Heart left ventricle (tissue), 16 donors: Measurements from ENCODE around the gene GSTM3. TPM values are rescaled to one million over a fixed set of nuclear protein-coding genes. Genes with fewer than 3 reads are reported as not detected.
"Not testable (repeated sequence)": the region's sequence is repeated elsewhere in the genome, so short reads cannot be mapped to it uniquely, and the experiment has no call there.

Experiments used
- ATAC-seq, 4 donors: fragments of 200-7000 bp; cut with Tn5 transposase; one replicate each; pipeline ENCODE4 v1.9.1; 2020 to 2022; ENCODE audit warnings: moderate library complexity in 4 of 4, mild to moderate bottlenecking in 3 of 4, moderate number of reproducible peaks in 1 of 4
- DNase-seq, 5 donors: peaks; one replicate each; pipeline ENCODE4 v3.0.0-alpha.2; 2020
- H3K27ac ChIP-seq, 12 donors: fragments of 200-600 bp; sonication (generic) in 4 of 12; one replicate each; pipeline versions ENCODE4 v1.5.0 to v1.8.0; 2016 to 2022; ENCODE audit warnings: mild to moderate bottlenecking in 2 of 12
- H3K27me3 ChIP-seq, 9 donors: fragments of 200-600 bp; sonication (generic) in 2 of 9; one replicate each; pipeline versions ENCODE4 v1.5.1 to v1.8.0; 2016 to 2022; ENCODE audit warnings: mild to moderate bottlenecking in 3 of 9
- H3K36me3 ChIP-seq, 9 donors: fragments of 200-600 bp; sonication (generic) in 2 of 9; one replicate each; pipeline versions ENCODE4 v1.5.0 to v1.8.0; 2018 to 2022; ENCODE audit warnings: mild to moderate bottlenecking in 2 of 9
- H3K4me1 ChIP-seq, 12 donors: fragments of 200-600 bp; sonication (generic) in 4 of 12; one replicate each; pipeline versions ENCODE4 v1.5.0 to v1.8.0; 2016 to 2022; ENCODE audit warnings: mild to moderate bottlenecking in 3 of 12
- H3K4me3 ChIP-seq, 12 donors: fragments of 200-600 bp; sonication (generic) in 4 of 12; one replicate each; pipeline versions ENCODE4 v1.5.0 to v1.8.0; 2017 to 2022; ENCODE audit warnings: mild to moderate bottlenecking in 9 of 12, moderate library complexity in 4 of 12
- H3K9me3 ChIP-seq, 12 donors: fragments of 200-600 bp; sonication (generic) in 4 of 12; one replicate each; pipeline versions ENCODE4 v1.5.0 to v1.8.0; 2016 to 2022; ENCODE audit warnings: mild to moderate bottlenecking in 1 of 12
- POLR2A ChIP-seq, 2 donors: fragments of 450-650 bp; IDR thresholded peaks; one replicate each; pipeline ENCODE4 v1.6.1; 2017; ENCODE audit warnings: antibody characterized with exemption in 2 of 2, mild to moderate bottlenecking in 2 of 2, moderate library complexity in 2 of 2
- WGBS, 4 donors: extraction: QIAGEN DNeasy Blood & Tissue Kit in 2 of 4; methylation state at CpG; one replicate each; pipeline versions ENCODE4 v1.1.5 to v1.1.7; 2013 to 2018; 5-methylcytosine and 5-hydroxymethylcytosine counted together
- intact Hi-C, 10 donors: fragments of 100-400 bp; cut with DNase I; formaldehyde crosslinking; loops; one replicate each; pipeline versions ENCODE4 v1.11.1 to v1.14.2; 2022
- polyA plus RNA-seq, 2 donors: library from polyadenylated mRNA; stranded (reverse); fragments of 200-250 nt; gene quantifications; one replicate each; pipeline ENCODE4 v1.2.3, GENCODE V29; 2013
- total RNA-seq, 9 donors: library from RNA; depleted of rRNA in 2 of 9; stranded (reverse); fragments of >200 nt in 2 of 9; fragmentation: NEBNext Ultra II Directional in 3 of 9; extraction: Animal tissue kit (Norgen Biotek cat#: 25700) in 3 of 9; gene quantifications; one replicate each; pipeline versions ENCODE4 v1.1.0 to v1.2.4, GENCODE V29; 2016 to 2023
- TF ChIP-seq, protein P1 (sequence below), 12 donors: fragments of 200-600 bp; sonication (generic) in 4 of 12; IDR thresholded peaks; one replicate each; pipeline versions ENCODE4 v1.5.0 to v1.8.0; 2018 to 2022; ENCODE audit warnings: antibody characterized with exemption in 12 of 12, mild to moderate bottlenecking in 5 of 12
- donor health status: ischemic (EF 13 %, LVEDD 7.1; RV severe dilation, severe dysfunction).
- donor health status: healthy with polysubstance abuse.
- donor health status: DM: no; HTN: yes; CAD: no.
- donor health status: DM: no; HTN: no; CAD: no.
- donor health status: ischemic (EF 25% LVEDD 6.9; RV normal size, moderate dysfunction).
- donor health status: ischemic (EF 25% LVEDD 5.7; RV mildly dilated, moderate dysfunction).
- donor health status: healthy.
- donor health status: DM: yes; HTN: yes; CAD: no.
- donor health status: ischemic (EF 35%, LVEDD 5.7; RV mildly dilated, moderate dysfunction).
- donor health status: nonischemic (EF 11% LVEDD 7.7; RV severe dilation, severe dysfunction).
- donor health status: DM: yes; HTN: yes; CAD: no.
- donor health status: PGD.
- donor health status: ischemic (EF 29% LVEDD 5.4; RV normal size, mild dysfunction).
- donor health status: nonischemic (EF 23%, LVEDD 6.1; RV moderate dilation, normal function).

GSTM3 gene
- total and polyA plus RNA-seq, 11 donors: 52.3 to 237 (median 91.5) TPM

DNA sequence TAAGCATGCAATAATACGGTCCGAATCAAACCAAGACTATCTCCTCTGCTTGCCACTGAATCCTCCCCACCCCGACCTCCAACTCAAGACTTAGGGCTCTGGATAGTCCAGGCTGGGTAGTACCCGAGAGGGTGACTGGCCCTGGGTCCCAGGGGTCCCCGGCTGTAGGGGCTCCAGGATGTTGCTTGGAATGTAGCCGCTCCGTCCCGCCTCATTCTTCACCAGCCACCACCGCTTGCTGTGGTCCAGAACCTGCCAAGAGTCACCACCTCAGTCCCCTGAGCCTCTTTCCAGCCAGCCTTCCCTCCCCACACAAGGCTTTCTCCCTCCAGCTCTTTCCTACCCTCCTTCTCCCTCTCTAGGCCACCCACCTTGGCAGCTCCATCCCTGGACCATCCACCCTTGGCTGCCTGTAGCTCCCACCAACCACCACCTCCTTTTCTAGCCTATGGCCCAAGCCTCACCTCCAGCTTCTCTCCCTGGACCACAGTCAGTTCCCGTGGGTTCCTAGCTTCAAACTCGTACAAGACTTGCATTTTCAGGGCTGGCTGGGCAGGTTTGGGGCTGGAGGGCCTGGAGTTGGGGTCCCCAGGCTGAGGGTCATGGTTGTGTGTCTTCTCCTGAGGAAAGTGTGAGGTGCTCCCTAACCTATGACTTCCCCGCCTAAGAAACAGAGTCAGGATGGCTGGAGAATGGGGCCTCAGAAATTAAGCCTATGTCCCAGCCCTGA is 10.9 kb upstream of the GSTM3 start:
- intact Hi-C loops: loop anchor here in 1 of 10 donors (5.0 kb wide), 1 partner anchor 84 kb away; the partner anchor contains the start of gene GSTM2
- DNase-seq: no peak
- H3K4me3 ChIP-seq: no peak overlapping the region
- WGBS, 4 donors: 86 to 93% (median 88%) methylated on average over 12 of the region's 12 CpGs
- peaks cover 0 to 14% (median 3%) of the 10 kb centered on the region in 12 donors for H3K4me1 ChIP-seq
- H3K27ac ChIP-seq: no peak overlapping the region
- peak in 1 of 4 donors; percentile 19 for ATAC-seq
- H3K9me3 ChIP-seq: no peaks in the 10 kb centered on the region
- no peaks in the 10 kb centered on the region for H3K36me3 ChIP-seq
- H3K27me3 ChIP-seq: no peaks in the 10 kb centered on the region
- TF ChIP-seq, protein P1, sequence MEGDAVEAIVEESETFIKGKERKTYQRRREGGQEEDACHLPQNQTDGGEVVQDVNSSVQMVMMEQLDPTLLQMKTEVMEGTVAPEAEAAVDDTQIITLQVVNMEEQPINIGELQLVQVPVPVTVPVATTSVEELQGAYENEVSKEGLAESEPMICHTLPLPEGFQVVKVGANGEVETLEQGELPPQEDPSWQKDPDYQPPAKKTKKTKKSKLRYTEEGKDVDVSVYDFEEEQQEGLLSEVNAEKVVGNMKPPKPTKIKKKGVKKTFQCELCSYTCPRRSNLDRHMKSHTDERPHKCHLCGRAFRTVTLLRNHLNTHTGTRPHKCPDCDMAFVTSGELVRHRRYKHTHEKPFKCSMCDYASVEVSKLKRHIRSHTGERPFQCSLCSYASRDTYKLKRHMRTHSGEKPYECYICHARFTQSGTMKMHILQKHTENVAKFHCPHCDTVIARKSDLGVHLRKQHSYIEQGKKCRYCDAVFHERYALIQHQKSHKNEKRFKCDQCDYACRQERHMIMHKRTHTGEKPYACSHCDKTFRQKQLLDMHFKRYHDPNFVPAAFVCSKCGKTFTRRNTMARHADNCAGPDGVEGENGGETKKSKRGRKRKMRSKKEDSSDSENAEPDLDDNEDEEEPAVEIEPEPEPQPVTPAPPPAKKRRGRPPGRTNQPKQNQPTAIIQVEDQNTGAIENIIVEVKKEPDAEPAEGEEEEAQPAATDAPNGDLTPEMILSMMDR (IDR thresholded peaks at IDR 0.05): no peak
- no peak for TF ChIP-seq POLR2A (IDR thresholded peaks at IDR 0.05)

DNA sequence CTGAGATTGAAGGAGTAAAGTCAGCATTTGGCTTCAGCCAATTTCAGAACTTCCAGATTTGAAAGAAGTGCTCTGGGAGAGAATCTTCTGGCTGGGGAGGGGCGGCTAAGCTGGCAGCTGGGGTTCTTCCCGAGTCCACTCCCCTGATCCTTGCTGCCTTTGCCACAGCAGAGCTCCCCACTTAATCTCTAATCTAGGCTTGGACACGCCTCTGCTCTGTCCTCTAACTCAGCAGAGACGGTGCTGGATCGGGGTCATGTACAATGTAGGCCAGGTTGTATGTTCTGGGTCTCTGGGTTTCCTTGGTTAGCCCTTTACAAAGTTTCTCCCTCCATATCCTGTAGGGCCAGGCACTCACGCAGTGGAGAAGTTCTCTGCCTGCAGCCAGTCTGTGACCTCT is 10.1 kb upstream of the GSTM3 start:
- no peak overlapping the region for H3K27ac ChIP-seq
- 77 to 93% (median 85%) methylated on average over 6 of the region's 6 CpGs for WGBS, 4 donors
- intact Hi-C loops: loop anchor here in 1 of 10 donors (5.0 kb wide), 1 partner anchor 84 kb away; the partner anchor contains the start of gene GSTM2
- peaks cover 0 to 14% (median 3%) of the 10 kb centered on the region in 12 donors for H3K4me1 ChIP-seq
- H3K27me3 ChIP-seq: no peaks in the 10 kb centered on the region
- peak in 1 of 4 donors; percentile 16 for ATAC-seq
- no peak overlapping the region for H3K4me3 ChIP-seq
- H3K36me3 ChIP-seq: no peaks in the 10 kb centered on the region
- TF ChIP-seq POLR2A (IDR thresholded peaks at IDR 0.05): no peak
- TF ChIP-seq, protein P1 (IDR thresholded peaks at IDR 0.05): no peak
- no peak for DNase-seq
- H3K9me3 ChIP-seq: no peaks in the 10 kb centered on the region

DNA sequence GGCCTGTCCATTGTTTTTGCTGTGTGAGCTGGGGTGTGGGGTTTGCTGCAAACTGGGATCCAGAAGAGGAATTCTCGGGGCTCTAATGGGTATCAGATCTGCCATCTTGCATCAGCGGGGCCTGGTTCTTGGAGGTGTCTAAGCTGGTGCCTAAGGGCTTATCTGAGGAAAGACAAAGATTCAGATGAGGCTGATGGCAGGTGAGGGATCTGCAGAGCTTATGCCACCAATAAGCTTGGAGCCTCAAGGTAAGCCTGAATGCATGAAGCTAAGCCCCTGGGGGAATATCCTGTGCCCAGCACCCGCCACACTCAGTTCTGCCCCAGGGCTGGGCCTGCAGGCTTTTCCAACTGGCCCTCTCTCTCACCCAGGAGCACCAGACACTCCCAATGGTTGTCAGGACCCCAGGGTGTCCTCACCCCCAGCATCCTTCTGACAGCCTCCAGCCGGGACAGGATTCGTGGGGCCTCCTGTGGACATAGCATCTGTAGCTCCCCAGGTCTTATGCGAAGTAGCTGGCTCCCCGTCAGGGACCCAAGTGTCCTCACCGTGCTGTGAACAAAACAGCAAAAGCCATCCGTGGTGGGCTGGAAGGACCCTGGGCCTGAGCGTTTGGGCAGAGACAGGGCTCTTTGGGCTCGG is 9.5 kb upstream of the GSTM3 start:
- Histone ChIP-seq H3K27ac (no peak overlapping the region), H3K4me3 (no peak overlapping the region), H3K36me3 (no peaks in the 10 kb centered on the region), H3K27me3 (no peaks in the 10 kb centered on the region), H3K4me1 (peaks cover 0 to 14% (median 3%) of the 10 kb centered on the region in 12 donors), H3K9me3 (no peaks in the 10 kb centered on the region)
- TF ChIP-seq, protein P1 (IDR thresholded peaks at IDR 0.05): no peak
- TF ChIP-seq POLR2A (IDR thresholded peaks at IDR 0.05): no peak
- WGBS, 4 donors: 88 to 95% (median 91%) methylated on average over 11 of the region's 11 CpGs
- ATAC-seq: no peak
- no peak for DNase-seq
- intact Hi-C loops: loop anchor here in 1 of 10 donors (5.0 kb wide), 1 partner anchor 83 kb away; the partner anchor contains the start of gene GSTM2

DNA sequence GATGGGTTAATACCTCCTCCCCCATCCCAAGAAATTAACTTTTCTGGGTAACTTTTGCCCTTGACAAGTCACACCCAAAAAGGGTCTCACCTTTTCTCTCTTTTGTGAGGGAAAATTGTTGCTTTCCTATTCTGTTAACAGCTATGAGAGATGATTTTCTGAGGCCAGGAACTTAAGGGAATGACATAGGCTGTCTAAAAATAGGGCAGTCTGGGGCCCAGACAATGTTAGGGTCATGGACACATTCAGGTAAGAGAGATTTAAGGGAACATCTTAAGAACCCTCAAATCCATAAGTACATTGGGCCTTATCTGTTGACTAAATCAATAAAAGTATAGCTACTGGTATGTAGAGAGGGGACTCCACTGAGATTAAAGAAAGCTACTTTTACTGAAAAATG is 8.4 kb upstream of the GSTM3 start:
- no peak for TF ChIP-seq POLR2A (IDR thresholded peaks at IDR 0.05)
- TF ChIP-seq, protein P1 (IDR thresholded peaks at IDR 0.05): no peak
- intact Hi-C loops: no loop called here
- H3K9me3 ChIP-seq: no peaks in the 10 kb centered on the region
- peaks cover 0 to 8% (median 0%) of the 10 kb centered on the region in 12 donors for H3K4me1 ChIP-seq
- H3K36me3 ChIP-seq: no peaks in the 10 kb centered on the region
- ATAC-seq (peak in 2 of 4 donors; percentile 39 to 50), DNase-seq (no peak)
- no peak overlapping the region for H3K4me3 ChIP-seq
- H3K27ac ChIP-seq: no peak overlapping the region
- H3K27me3 ChIP-seq: no peaks in the 10 kb centered on the region

DNA sequence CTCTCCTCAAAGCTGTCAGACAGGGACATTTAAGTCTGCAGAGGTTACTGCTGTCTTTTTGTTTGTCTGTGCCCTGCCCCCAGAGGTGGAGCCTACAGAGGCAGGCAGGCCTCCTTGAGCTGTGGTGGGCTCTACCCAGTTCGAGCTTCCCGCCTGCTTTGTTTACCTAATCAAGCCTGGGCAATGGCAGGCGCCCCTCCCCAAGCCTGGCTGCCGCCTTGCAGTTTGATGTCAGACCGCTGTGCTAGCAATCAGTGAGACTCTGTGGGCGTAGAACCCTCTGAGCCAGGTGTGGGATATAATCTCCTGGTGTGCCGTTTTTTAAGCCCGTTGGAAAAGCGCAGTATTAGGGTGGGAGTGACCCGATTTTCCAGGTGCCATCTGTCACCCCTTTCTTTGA is 7.5 kb upstream of the GSTM3 start:
- H3K9me3 ChIP-seq, H3K27ac ChIP-seq, H3K36me3 ChIP-seq, H3K27me3 ChIP-seq, H3K4me1 ChIP-seq, H3K4me3 ChIP-seq, DNase-seq, intact Hi-C loops, ATAC-seq: not testable (repeated sequence)
- 89 to 95% (median 92%) methylated on average over 8 to 10 of the region's 10 CpGs for WGBS, 4 donors
